ENCODE results near the gene ZMYND11. TPM values are rescaled to one million over a fixed set of nuclear protein-coding genes. Genes with fewer than 3 reads are reported as not detected.

Gene ZMYND11
- total and polyA plus RNA-seq, 9 of the 15 experiments (the other 6 are each of a cell fraction or from before 2014, with no cell fraction given) = 2.7 to 13.8 (median 8.8) TPM

- ChIA-PET POLR2A (interaction anchor here (1.5 kb wide), 1 partner anchor 14 kb away, joined by 3 read pairs; no protein-coding TSS in a partner anchor), CTCF (ENCODE audit: low intra/inter-chr PET ratio) (no interaction called here)
- no TSS peak for BruUV-seq (replicated peaks)
- no peak for TF ChIP-seq KDM1A (IDR thresholded peaks at IDR 0.05)
- TF ChIP-seq EP400 (IDR thresholded peaks at IDR 0.05) = no peak
- TF ChIP-seq HDAC6 (IDR thresholded peaks at IDR 0.05; ENCODE audit: low read depth, low read length) = no peak
- TF ChIP-seq NR2C2 (CRISPR knock-in tag; IDR thresholded peaks at IDR 0.05) = no peak
- no peak for TF ChIP-seq NR2C2 (tag; IDR thresholded peaks at IDR 0.05)
- no peak for TF ChIP-seq ZNF277 (CRISPR knock-in tag; IDR thresholded peaks at IDR 0.05; ENCODE audit: borderline replicate concordance)
- no peak for TF ChIP-seq RBFOX2 (IDR thresholded peaks at IDR 0.05; ENCODE audit: low read depth, low read length)
- no peak for TF ChIP-seq GTF2F1 (IDR thresholded peaks at IDR 0.05; ENCODE audit: low read depth, low read length)
- TF ChIP-seq ILK (tag; IDR thresholded peaks at IDR 0.05; ENCODE audit: borderline replicate concordance, low read depth) = no peak
- TF ChIP-seq HSF4 (CRISPR knock-in tag; IDR thresholded peaks at IDR 0.05; ENCODE audit: borderline replicate concordance) = no peak
- no peak for TF ChIP-seq CREB3 (tag; conservative IDR thresholded peaks at IDR 0.05; ENCODE audit: low read depth)
- TF ChIP-seq NEUROD1 (IDR thresholded peaks at IDR 0.05; ENCODE audit: borderline replicate concordance, low read depth, low read length, partially characterized antibody) = no peak
- TF ChIP-seq MAZ (CRISPR knock-in tag; conservative IDR thresholded peaks at IDR 0.05 in 1 of 2, IDR thresholded peaks at IDR 0.05 in 1 of 2) = no peak
- no peak for TF ChIP-seq NELFE (IDR thresholded peaks at IDR 0.05; ENCODE audit: insufficient read depth, insufficient read length)
- TF ChIP-seq ZZZ3 (IDR thresholded peaks at IDR 0.05) = no peak
- TF ChIP-seq HNRNPK (IDR thresholded peaks at IDR 0.05; ENCODE audit: low read depth, low read length, poor library complexity, severe bottlenecking) = no peak
- no peak for TF ChIP-seq ZNF707 (CRISPR knock-in tag; conservative IDR thresholded peaks at IDR 0.05)
- no peak for TF ChIP-seq CLOCK (CRISPR knock-in tag; IDR thresholded peaks at IDR 0.05; ENCODE audit: borderline replicate concordance)
These were observed 7.1 kb downstream of the ZMYND11 start for GRCh38 chr10:142371-142770.

More at GRCh38 chr10:142371-142770, 7.1 kb downstream of the ZMYND11 start:
- ATAC-seq = no peak
- Histone ChIP-seq H3K36me3 (ENCODE audit: control insufficient read depth, insufficient read depth, low read length) (no peaks in the 10 kb centered on the region), H3K9ac (ENCODE audit: insufficient read depth in 1 of 2, low read depth in 2 of 2, low read length in 2 of 2) (no peak overlapping the region), H3K4me2 (ENCODE audit: insufficient read depth, low read length) (no peak overlapping the region), H3K27ac (ENCODE audit: extremely low read depth, low read depth, low read length) (no peak overlapping the region), H3K79me2 (ENCODE audit: control insufficient read depth, insufficient read depth, low read length) (peaks cover 29% of the 10 kb centered on the region), H4K20me1 (replicated peaks; ENCODE audit: control insufficient read depth, insufficient read depth, low read length) (peaks cover 3% of the 10 kb centered on the region; the same call in 1 of the 2 replicates), H3K4me3 (no peak overlapping the region), H3K9me1 (ENCODE audit: control insufficient read depth, insufficient read depth, low read length) (no peaks in the 10 kb centered on the region), H3K27me3 (ENCODE audit: control insufficient read depth in 2 of 2, insufficient read depth in 2 of 2, low read length in 2 of 2) (no peaks in the 10 kb centered on the region), H3K9me3 (replicated peaks; ENCODE audit: control insufficient read depth, insufficient read depth, low read depth, low read length) (no peaks in the 10 kb centered on the region), H2AFZ (ENCODE audit: low read depth, low read length) (no peak overlapping the region), H3K4me1 (replicated peaks in 1 of 2; ENCODE audit: control insufficient read depth in 2 of 2, insufficient read depth in 2 of 2, low read length in 2 of 2) (no peaks in the 10 kb centered on the region; a peak in 1 of 5 replicates)
- intact Hi-C loops (cut with micrococcal nuclease) = no loop called here
- DNase-seq (ENCODE audit: extremely low read depth in 1 of 4, low spot score in 3 of 4) = no peak
- in situ Hi-C loops (cut with MboI) = no loop called here
- 33% methylated on average over 3 of the region's 3 CpGs for WGBS (ENCODE audit: insufficient coverage, low coverage, missing lambda C conversion rate)
- FAIRE-seq = no peak

Measured in K562 (cell line).